ENCODE data around the gene EHD1.
A peak's percentile ranks its signal among the peaks of the same experiment; 100 is the strongest.

- TF ChIP-seq POLR2A (IDR thresholded peaks at IDR 0.05) (peak in 2 of 3 donors; percentile 63 to 64), CTCF (IDR thresholded peaks at IDR 0.05 in 8 of 11, conservative IDR thresholded peaks at IDR 0.05 in 3 of 11) (peak in 4 of 11 experiments; percentile 15 to 27 (median 18))
Measured at GRCh38 chr11:64923944-64924909, 45.8 kb upstream of the EHD1 start, which contains the start of gene PPP2R5B.
